ENCODE measurements around the gene KLHL29.

- TF ChIP-seq POLR2A (IDR thresholded peaks at IDR 0.05; ENCODE audit: low read depth, low read length) (no peak), POLR2AphosphoS5 (IDR thresholded peaks at IDR 0.05; ENCODE audit: low read depth, low read length) (no peak)
These were observed 180.4 kb downstream of the KLHL29 start for GRCh38 chr2:23565374-23565773.
